ENCODE results near the gene REXO1.
A peak's percentile ranks its signal among the peaks of the same experiment; 100 is the strongest.
"Not testable (repeated sequence)": the region's sequence is repeated elsewhere in the genome, so short reads cannot be mapped to it uniquely, and the experiment has no call there.

REXO1 gene

GRCh38 chr19:1875646-1876495 is 27.6 kb upstream of the REXO1 start:
- Histone ChIP-seq H3K9ac (ENCODE audit: insufficient read length) (peak overlapping the region; percentile 97), H3K4me3 (peak overlapping the region; percentile 98), H3K27ac (peak overlapping the region; percentile 87), H3K9me3 (ENCODE audit: low read depth, low read length) (no peaks in the 10 kb centered on the region), H3K36me3 (ENCODE audit: insufficient read depth, low read length) (peaks cover 4% of the 10 kb centered on the region; the same call in 1 of the 2 replicates)
- no peak for DNase-seq (ENCODE audit: low read depth, low spot score)
- TF ChIP-seq EZH2 (IDR thresholded peaks at IDR 0.05): no peak
- peak; percentile 90 for TF ChIP-seq POLR2AphosphoS5 (IDR thresholded peaks at IDR 0.05; ENCODE audit: borderline replicate concordance, low read depth, low read length)
- no peak for TF ChIP-seq FOXP2 (optimal IDR thresholded peaks at IDR 0.05; ENCODE audit: control extremely low read depth, extremely low read length, insufficient read depth)

GRCh38 chr19:1875265-1875645 is 27.0 kb upstream of the REXO1 start:
- H3K9me3 ChIP-seq (ENCODE audit: low read depth, low read length); DNase-seq (ENCODE audit: low read depth, low spot score); H3K36me3 ChIP-seq (ENCODE audit: insufficient read depth, low read length): not testable (repeated sequence)
- Histone ChIP-seq H3K4me3 (peak overlapping the region; percentile 98), H3K27ac (peak overlapping the region; percentile 54), H3K9ac (ENCODE audit: insufficient read length) (peak overlapping the region; percentile 97)

GRCh38 chr19:1874554-1875185 is 26.4 kb upstream of the REXO1 start:
- H3K27ac ChIP-seq: peak overlapping the region; percentile 51; the same call in 1 of the 2 replicates

GRCh38 chr19:1873524-1874473 is 25.5 kb upstream of the REXO1 start:
- TF ChIP-seq POLR2AphosphoS5 (IDR thresholded peaks at IDR 0.05; ENCODE audit: borderline replicate concordance, low read depth, low read length) (no peak), EZH2 (IDR thresholded peaks at IDR 0.05) (no peak), FOXP2 (optimal IDR thresholded peaks at IDR 0.05; ENCODE audit: control extremely low read depth, extremely low read length, insufficient read depth) (no peak)
- Histone ChIP-seq H3K4me3 (peak overlapping the region; percentile 98), H3K9me3 (ENCODE audit: low read depth, low read length) (no peaks in the 10 kb centered on the region), H3K27ac (peak overlapping the region; percentile 51; the same call in 1 of the 2 replicates), H3K9ac (ENCODE audit: insufficient read length) (peak overlapping the region; percentile 97), H3K36me3 (ENCODE audit: insufficient read depth, low read length) (peaks cover 4% of the 10 kb centered on the region; the same call in 1 of the 2 replicates)
- DNase-seq (ENCODE audit: low read depth, low spot score): no peak

More at GRCh38 chr19:1874554-1875185, 26.4 kb upstream of the REXO1 start:
- Histone ChIP-seq H3K9ac (ENCODE audit: insufficient read length) (peak overlapping the region; percentile 97), H3K36me3 (ENCODE audit: insufficient read depth, low read length) (peaks cover 4% of the 10 kb centered on the region; the same call in 1 of the 2 replicates), H3K9me3 (ENCODE audit: low read depth, low read length) (no peaks in the 10 kb centered on the region), H3K4me3 (peak overlapping the region; percentile 98)
- DNase-seq (ENCODE audit: low read depth, low spot score): no peak
- TF ChIP-seq EZH2 (IDR thresholded peaks at IDR 0.05) (no peak), FOXP2 (optimal IDR thresholded peaks at IDR 0.05; ENCODE audit: control extremely low read depth, extremely low read length, insufficient read depth) (no peak), POLR2AphosphoS5 (IDR thresholded peaks at IDR 0.05; ENCODE audit: borderline replicate concordance, low read depth, low read length) (no peak)

DNA sequence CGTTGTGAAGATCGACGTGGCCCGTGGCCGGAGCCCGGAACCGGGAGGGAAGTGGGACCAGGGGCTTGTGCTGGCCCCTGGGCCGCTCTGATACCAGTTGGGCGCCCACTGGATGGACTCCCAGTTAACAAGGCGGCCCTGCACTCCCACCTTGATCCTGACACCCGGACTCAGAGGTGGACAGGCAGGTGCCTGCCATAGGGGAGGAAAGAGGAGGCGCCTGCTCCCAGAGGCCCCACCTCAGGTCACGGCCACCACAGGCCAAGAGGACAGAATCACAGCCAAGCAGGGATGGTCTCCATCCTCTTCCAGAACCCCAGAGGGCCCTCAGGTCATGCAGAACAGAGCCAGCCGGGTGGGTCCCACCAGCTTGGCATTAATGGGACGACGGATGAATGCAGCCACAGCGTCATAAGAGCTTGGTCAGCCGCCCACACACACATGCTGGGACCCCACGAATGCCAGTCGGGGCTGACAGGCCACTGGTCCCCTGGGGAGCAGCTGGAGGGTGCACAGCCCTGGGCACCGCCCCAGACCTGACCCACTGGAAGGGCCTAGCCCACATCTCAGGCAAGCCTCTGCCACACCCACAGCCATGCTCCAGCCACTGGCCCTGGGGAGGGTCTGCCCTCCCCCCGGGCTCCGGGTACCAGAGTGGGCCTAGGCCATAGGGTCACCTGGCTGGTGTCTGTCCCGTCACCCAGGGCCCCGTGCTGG is 24.7 kb upstream of the REXO1 start:
- Histone ChIP-seq H3K27ac (no peak overlapping the region), H3K9ac (ENCODE audit: insufficient read length) (no peak overlapping the region), H3K36me3 (ENCODE audit: insufficient read depth, low read length) (peaks cover 4% of the 10 kb centered on the region; the same call in 1 of the 2 replicates), H3K9me3 (ENCODE audit: low read depth, low read length) (no peaks in the 10 kb centered on the region), H3K4me3 (no peak overlapping the region)
- no peak for DNase-seq (ENCODE audit: low read depth, low spot score)
- TF ChIP-seq EZH2 (IDR thresholded peaks at IDR 0.05) (no peak), POLR2AphosphoS5 (IDR thresholded peaks at IDR 0.05; ENCODE audit: borderline replicate concordance, low read depth, low read length) (no peak), FOXP2 (optimal IDR thresholded peaks at IDR 0.05; ENCODE audit: control extremely low read depth, extremely low read length, insufficient read depth) (no peak)

DNA sequence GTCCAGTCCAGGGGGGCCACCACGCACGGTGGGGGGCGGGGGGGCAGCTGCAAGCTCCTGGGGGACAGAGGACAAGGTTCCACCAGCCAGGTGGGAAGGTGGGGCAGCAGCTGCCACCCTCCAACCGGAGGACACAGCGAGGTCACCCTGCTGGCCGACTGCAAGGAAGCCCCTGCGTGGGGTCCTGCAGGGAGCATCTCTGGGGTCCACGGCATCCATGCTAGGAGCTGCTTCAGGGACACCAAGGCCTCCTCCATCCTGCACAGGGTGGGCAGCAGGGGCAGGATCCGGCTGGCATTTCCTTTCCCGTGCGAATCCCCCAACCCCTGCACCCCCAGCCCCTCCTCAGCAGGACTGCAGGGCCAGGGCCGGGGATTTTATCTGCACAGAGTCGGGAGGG is 23.3 kb upstream of the REXO1 start:
- no peak overlapping the region for H3K9ac ChIP-seq (ENCODE audit: insufficient read length)
- TF ChIP-seq FOXP2 (optimal IDR thresholded peaks at IDR 0.05; ENCODE audit: control extremely low read depth, extremely low read length, insufficient read depth): no peak
- TF ChIP-seq POLR2AphosphoS5 (IDR thresholded peaks at IDR 0.05; ENCODE audit: borderline replicate concordance, low read depth, low read length): no peak
- no peak for TF ChIP-seq EZH2 (IDR thresholded peaks at IDR 0.05)
- no peak for DNase-seq (ENCODE audit: low read depth, low spot score)
- no peak overlapping the region for H3K4me3 ChIP-seq
- no peaks in the 10 kb centered on the region for H3K9me3 ChIP-seq (ENCODE audit: low read depth, low read length)
- H3K36me3 ChIP-seq (ENCODE audit: insufficient read depth, low read length): peaks cover 4% of the 10 kb centered on the region; the same call in 1 of the 2 replicates
- H3K27ac ChIP-seq: no peak overlapping the region

DNA sequence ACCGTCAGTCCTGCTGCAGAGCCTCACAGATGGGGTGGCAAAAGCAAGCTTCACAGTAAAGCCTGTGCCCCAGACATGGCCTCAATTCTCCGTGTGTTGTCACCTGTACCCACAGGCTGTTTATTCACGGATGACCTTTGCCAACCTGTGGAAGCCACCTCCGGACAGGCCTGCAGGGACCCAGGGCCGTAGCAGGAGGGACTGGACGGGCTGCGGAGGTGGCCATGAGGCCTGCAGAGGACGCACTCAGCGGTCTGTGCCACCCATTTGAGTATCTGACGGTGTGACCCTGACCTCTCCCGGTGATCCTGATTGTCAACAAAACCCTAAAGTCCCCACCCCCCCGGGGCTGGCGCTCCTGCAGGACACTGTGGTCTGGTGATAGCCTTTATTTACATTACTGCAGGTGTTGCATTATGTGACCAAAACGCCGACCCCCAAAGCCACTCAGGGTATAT is 22.9 kb upstream of the REXO1 start:
- Histone ChIP-seq H3K27ac (no peak overlapping the region), H3K9ac (ENCODE audit: insufficient read length) (no peak overlapping the region), H3K9me3 (ENCODE audit: low read depth, low read length) (no peaks in the 10 kb centered on the region), H3K4me3 (no peak overlapping the region), H3K36me3 (ENCODE audit: insufficient read depth, low read length) (peaks cover 4% of the 10 kb centered on the region; the same call in 1 of the 2 replicates)
- TF ChIP-seq POLR2AphosphoS5 (IDR thresholded peaks at IDR 0.05; ENCODE audit: borderline replicate concordance, low read depth, low read length) (no peak), EZH2 (IDR thresholded peaks at IDR 0.05) (no peak), FOXP2 (optimal IDR thresholded peaks at IDR 0.05; ENCODE audit: control extremely low read depth, extremely low read length, insufficient read depth) (no peak)
- DNase-seq (ENCODE audit: low read depth, low spot score): no peak
